ENCODE data around the gene PTPN22.
"Not testable (repeated sequence)": the region's sequence is repeated elsewhere in the genome, so short reads cannot be mapped to it uniquely, and the experiment has no call there.

Gene PTPN22

DNA sequence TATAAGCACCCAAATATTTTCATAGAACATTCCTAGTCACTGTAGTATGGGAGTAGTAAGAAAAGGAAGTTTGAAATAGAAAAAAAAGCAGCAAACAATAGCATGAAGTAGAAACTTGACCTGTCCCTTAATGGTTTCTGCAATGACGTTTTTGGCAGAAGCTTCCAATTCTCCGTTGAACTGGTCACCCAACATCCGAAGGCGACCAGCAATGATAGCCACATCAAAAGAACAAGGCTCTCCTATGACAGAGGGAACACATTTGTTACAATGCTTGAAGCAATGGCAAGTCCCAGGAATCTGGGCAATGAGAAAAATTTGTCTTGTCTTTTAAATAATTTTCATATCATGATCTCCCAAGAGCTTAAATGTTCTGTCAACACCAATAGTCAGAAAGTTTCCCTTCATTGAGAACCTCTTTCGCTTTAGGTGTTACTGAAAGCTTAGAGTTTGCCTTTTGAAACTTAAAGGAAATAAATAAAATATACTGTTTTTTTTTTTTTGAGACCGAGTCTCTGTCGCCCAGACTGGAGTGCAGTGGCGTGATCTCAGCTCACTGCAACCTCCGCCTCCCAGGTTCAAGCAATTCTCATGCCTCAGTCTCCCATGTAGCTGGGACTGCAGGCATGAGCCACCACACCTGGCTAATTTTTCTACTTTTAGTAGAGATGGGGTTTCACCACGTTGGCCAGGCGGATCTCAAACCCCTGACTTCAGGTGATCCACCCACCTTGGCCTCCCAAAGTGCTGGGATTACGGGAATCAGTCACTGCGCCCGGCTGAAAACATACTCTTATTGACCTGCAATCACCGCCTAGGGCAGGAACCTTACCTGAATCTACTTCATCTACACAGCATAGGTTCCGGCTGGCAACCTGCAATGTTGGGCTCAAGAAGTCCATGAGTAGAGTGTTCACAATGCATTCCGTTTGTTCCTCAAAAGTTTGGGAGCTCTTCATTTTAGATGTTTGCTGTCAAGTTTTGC, 15.2 kb upstream of the PTPN22 start:
- no peak for DNase-seq

DNA sequence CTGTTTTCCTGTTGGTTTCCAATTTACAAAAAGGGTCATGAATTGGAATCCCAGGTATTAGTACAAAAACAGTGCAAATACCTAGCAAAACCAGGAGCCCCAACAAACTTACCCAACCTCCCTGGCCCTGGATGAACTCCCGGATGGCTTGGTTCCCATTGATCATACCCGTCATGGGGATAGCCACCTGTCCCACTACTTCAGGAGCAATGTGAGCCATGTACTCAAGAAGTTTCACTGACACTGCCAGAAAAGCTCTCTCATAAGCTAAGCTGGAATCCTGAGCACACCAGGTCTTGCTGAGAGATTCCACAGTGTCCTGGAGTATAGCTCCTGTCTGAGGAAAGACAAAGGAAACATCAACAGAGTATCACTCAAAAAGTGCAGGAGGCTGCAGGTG, 10.1 kb upstream of the PTPN22 start:
- DNase-seq: no peak

DNA sequence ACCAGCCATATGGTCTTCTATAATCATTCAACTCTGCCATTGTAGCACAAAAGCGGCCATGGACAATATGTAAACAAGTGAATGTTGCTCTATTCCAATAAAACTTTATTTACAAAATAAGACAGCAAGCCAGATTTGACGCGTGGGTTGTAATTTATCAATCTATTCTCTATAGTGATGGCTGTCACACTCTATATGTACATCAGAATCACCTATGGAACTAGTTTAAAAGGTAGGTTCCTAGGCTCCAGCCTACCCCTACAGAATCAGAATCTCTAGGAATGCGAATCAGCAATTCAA, 8.2 kb upstream of the PTPN22 start:
- no peak for DNase-seq

DNA sequence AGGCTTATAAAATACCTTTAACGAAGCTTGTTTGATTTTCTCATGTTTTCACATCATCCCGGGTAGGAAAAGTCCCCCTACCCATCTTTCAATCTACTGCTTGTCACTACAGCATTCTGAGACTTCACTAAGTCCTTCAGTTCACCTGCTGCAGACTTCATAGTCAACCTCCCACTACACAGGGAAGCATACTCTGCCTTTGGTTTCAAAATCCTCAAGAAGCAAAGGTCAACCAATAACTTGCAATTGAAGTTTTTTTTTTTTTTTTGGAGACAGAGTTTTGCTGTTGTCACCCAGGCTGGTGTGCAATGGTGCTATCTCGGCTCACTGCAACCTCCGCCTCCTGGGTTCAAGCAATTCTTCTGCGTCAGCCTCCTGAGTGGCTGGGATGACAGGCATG, 4.7 kb upstream of the PTPN22 start:
- DNase-seq: no peak

DNA sequence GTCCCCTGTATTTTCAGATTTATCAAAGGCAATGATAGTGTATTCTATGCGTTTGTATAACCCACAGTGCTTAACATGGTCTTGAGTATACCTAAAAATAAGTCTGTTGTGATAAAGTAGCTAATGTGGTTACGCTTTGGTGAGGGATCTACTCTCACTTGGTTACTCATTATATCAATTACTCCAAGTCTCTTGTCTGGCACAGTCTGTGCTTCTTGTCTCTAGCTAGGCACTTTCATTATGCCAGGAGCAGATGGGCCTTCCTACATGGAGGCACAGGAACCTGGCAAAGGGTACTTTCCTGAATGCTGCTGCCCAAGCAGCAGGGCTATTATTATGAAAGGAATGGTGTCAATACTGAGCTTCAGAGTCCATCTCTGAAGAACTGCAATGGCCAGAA, 4.2 kb upstream of the PTPN22 start:
- no peak for DNase-seq

DNA sequence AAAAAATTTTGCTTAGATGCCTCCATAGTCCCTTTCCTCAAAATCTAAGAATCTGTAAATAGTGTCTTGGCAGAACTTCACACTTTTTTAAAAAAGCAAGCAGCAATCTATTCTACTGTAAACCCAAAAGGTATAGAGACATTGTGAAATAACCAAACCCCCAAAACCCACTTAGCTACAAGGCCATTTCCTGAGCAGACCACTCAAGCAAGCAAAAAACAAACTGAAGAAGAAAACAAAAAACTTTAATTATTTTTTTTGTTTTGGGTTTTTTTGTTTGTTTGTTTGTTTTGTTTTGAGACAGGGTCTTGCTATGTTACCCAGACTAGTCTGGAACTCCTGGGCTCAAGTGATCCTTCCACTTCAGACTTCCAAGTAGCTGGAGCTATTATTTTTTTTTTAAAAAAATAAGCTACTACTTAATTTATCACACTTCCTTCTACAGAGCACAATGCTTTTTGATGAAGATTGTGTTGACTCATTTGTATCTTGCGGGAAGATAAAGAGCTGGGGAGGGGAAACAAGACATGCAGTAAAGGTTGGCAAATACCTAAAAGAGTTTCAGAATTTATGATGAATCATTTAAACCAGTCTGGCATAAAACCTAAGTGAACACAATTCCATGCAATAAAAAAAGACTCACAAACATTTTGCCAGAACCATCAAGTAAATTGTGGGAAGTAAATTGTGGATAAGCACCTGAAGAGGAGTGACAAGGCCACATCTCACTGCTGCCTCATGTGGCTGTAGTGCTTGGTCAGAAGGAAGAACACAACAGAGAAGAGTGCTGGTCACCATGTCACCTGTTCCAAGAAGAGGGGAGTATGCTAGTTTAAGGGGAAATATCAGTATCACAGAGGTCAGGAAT, 2.7 kb upstream of the PTPN22 start:
- no peak for DNase-seq

- no peak for DNase-seq
These were observed 865 bp upstream of the PTPN22 start for GRCh38 chr1:113872219-113872935.

- no peak for DNase-seq
These were observed 734 bp downstream of the PTPN22 start for GRCh38 chr1:113870778-113871177.

- no peak for DNase-seq
These were observed 3.0 kb downstream of the PTPN22 start for GRCh38 chr1:113868387-113869083.

GRCh38 chr1:113861641-113862040, 9.9 kb downstream of the PTPN22 start:
- DNase-seq: no peak

DNA sequence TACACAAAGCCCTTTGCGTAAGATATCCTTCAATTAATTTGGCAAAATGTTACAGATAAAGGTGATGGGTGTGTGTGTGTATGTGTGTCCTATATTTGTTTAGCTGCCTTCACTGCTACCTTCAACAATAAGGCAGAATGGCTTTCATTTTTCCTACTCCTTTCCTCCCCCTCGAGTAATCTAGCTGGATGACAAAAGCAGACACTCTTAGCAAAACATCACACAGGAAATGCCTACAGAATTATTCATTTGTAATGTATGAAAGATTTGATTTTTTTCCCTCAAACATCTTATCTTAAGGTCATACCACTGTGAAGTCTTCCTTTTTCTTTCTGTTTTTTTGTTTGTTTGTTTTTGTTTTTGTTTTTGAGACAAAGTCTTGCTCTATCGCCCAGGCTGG, 10.6 kb downstream of the PTPN22 start:
- DNase-seq: no peak

DNA sequence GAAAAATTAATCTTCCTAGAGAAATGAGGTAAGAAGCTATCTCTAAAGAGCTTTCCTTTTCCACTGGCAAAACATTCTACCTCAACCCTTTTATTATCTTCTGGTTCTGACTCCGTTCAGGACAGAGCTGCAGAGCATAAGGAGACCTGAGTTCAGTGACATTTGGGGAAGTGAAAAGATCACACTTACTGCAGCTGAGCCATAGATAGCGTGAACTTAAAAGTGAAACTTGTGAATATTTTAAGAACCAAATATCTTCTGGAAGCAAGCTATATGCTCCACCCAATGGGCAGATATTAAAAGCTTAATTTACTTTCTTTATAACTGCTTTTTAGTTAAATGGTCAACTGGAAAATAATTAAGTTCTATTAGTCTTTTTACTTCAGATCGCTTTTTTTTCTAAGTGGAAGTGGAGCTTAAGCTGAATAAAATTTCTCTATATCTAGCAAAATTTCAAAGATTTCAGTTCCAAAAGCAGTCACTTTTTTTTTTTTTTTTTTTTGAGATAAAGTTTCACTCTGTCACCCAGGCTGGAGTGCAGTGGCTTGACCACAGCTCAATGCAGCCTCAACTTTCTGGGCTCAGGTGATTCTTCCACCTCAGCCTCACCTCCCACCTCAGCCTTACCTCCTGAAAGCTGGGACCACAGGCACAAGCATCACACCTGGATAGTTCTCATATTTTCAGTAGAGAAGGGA, 11.9 kb downstream of the PTPN22 start:
- no peak for DNase-seq

- no peak for DNase-seq
These were observed 12.5 kb downstream of the PTPN22 start for GRCh38 chr1:113858982-113859381.

GRCh38 chr1:113858418-113858817, 13.1 kb downstream of the PTPN22 start:
- no peak for DNase-seq

- no peak for DNase-seq
These were observed 13.7 kb downstream of the PTPN22 start for GRCh38 chr1:113857776-113858175.

- DNase-seq: no peak
These were observed 15.1 kb downstream of the PTPN22 start for GRCh38 chr1:113856401-113856790.

- DNase-seq: no peak
These were observed 15.7 kb downstream of the PTPN22 start for GRCh38 chr1:113855630-113856400.

- no peak for DNase-seq
These were observed 17.3 kb downstream of the PTPN22 start for GRCh38 chr1:113854234-113854633.

- not testable (repeated sequence) for DNase-seq
These were observed 18.8 kb downstream of the PTPN22 start for GRCh38 chr1:113852694-113853093.

DNA sequence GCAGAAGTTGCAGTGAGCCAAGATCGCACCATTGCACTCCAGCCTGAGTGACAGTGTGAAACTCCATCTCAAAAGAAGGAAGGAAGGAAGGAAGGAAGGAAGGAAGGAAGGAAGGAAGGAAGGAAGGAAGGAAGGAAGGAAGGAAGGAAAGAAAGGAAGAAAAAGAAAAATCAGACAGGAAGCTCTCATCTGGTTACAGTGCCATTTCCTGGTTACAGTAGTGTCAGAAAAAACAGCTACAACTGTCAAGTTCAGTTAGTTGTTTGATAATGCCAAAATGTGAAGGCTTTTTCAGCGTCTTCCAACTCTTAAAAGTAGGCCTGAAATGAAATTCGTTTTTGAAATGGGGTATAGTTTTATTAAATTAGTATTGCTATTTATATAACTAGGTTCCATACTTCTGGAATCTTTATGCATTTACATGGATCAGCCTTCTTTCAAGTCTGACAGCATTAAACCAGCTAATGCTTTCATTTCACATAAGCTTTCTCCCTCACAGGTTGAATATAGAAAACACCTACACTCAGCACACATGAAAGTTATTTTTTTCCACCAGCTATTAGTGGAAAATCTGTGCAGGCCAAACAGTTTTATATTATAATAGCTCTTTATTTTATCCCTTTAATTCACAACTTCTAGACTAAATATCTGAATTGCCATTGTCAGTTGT, 21.2 kb downstream of the PTPN22 start:
- DNase-seq: no peak

DNA sequence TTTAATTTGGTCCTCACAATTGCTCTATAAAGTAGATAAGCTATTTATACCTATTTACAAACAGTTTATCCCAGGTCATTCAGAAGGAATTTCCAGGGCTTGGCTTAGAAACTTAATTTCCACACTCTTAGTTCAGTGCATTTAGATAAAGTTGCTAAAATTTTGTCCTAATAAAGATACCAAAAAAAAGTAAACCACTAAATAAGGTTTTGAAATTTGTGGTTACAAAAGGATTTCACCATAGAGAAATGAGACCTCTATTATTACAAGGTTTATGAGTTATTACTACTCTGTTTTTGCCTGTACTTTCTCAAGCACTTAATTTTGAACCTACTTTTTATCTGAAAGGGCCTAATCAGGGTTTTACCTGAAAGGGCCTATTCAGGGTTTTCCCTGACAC, 22.4 kb downstream of the PTPN22 start:
- DNase-seq: no peak

Measured in activated CD4-positive, alpha-beta T cell treated with anti-CD3 and anti-CD28 coated beads, Interleukin-2, amount 50 U/mL, for 1 hour (primary cell).